Stimulated activated CD4-positive, alpha-beta T cell treated with anti-CD3 and anti-CD28 coated beads, TNF-alpha, amount 100 ng/mL, for 1 hour (primary cell): ENCODE data around the gene DCTN2.
"Not testable (repeated sequence)": the region's sequence is repeated elsewhere in the genome, so short reads cannot be mapped to it uniquely, and the experiment has no call there.

Source experiments
- DNase-seq, 3 donors: peaks; one replicate each; pipeline ENCODE4 v3.0.0-alpha.2; 2020; ENCODE audit warnings: low read depth in 3 of 3, low spot score in 1 of 3

Gene DCTN2

GRCh38 chr12:57516617-57517153, 30.3 kb downstream of the DCTN2 start:
- no peak for DNase-seq

DNA sequence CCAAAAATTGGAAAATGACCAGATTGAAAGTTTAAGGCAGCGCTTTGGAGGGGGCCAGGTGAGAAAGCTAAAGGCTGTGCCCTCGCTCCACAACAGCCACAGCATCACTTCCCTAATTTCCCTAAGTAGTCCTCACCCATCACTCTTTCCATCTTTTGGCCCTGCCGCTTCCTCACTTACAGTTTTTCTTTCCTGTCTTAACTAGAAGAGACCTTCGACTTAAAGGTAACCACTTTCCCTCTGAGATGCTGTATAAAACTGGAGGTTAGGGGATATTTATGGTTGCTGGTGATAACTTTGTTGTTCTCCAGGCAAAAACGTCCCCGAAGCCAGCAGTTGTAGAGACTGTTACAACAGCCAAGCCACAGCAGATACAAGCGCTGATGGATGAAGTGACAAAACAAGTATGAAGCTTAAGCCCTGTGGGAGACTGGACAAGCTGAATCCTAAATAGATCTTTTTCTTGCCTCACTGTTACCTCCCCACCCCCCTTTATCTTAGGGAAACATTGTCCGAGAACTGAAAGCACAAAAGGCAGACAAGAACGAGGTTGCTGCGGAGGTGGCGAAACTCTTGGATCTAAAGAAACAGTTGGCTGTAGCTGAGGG, 31.0 kb downstream of the DCTN2 start:
- DNase-seq = no peak

DNA sequence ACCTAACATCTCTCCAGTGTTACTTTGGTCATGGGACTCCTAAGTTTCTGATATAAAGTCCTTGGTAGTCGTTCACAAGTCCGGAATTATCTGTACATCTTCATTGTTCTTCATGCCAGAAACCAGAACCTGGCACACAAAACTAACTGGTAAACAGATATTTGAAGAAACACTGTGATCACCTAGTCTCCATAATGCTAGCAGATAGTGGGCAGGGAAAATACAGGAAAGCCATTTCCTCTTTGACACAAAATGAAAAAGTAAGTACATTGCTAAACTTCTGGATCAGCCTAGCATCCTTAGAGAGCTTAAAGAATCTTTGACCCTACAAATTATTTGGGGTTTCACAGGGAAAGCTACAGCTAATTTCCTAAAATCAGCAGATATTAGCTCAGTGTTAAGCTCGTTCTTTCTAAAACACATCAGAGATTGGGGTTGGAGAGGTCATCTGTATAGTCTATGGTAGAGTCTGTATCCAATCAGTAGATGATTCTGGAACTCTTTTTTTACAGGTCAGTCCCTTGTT, 31.5 kb downstream of the DCTN2 start:
- no peak for DNase-seq

DNA sequence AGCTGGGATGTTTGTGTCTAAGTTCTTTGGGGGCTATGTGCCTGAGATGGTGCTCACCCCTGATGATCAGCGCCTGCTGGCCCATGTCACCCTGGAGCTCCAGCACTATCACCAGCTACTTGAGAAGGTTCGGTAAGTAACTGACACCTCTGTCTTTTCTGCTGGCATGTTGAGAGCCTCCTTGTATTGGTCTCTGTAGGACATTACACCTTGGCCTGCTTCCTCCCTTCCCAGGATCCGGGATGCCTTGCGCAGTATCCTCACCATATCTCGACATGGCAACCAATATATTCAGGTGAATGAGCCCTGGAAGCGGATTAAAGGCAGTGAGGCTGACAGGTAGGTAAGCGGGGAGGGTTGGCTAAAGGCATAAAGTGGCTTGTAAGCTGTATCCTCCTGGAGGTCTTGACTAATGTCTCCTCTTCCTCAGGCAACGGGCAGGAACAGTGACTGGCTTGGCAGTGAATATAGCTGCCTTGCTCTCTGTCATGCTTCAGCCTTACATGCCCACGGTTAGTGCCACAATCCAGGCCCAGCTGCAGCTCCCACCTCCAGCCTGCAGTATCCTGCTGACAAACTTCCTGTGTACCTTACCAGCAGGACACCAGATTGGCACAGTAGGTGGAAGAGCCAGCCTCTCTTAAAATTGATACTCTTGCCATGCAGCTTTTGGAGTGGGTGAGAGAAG, 32.1 kb downstream of the DCTN2 start:
- no peak for DNase-seq

GRCh38 chr12:57514246-57514645, 32.7 kb downstream of the DCTN2 start:
- not testable (repeated sequence) for DNase-seq

DNA sequence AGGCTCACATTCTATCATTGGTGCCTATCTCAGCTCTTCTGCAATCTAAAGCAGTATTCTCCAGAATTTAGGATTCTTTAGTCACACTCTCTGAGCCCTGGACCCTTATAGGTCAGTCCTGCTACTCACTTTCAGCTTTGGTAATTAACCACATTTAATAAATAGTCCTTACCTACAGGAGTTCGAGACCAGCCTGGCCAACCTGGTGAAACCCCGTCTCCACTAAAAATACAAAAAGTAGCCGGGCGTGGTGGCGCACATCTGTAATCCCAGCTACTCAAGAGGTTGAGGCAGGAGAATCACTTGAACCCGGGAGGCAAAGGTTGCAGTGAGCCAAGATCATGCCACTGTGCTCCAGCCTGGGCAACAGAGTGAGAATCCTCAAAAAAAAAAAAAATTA, 33.3 kb downstream of the DCTN2 start:
- DNase-seq = not testable (repeated sequence)

DNA sequence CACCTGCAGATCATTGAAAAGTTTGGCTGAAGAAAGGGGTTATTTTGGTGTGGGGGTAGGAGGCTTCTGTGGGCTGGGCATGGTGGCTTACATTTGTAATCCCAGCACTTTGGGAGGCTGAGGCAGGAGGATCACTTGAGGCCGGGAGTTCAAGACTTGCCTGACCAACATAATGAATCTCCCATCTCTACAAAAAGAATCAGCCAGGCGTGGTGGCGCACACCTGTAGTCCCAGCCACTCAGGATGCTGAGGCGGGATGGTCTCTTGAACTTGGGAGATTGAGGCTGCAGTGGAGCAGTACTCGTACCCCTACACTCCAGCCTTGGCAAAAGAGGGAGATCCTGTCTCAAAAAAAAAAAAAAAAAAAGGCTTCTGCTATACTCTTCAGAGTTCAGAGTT, 33.7 kb downstream of the DCTN2 start:
- no peak for DNase-seq

- DNase-seq = no peak
Observed at GRCh38 chr12:57512665-57513064, 34.3 kb downstream of the DCTN2 start.

DNA sequence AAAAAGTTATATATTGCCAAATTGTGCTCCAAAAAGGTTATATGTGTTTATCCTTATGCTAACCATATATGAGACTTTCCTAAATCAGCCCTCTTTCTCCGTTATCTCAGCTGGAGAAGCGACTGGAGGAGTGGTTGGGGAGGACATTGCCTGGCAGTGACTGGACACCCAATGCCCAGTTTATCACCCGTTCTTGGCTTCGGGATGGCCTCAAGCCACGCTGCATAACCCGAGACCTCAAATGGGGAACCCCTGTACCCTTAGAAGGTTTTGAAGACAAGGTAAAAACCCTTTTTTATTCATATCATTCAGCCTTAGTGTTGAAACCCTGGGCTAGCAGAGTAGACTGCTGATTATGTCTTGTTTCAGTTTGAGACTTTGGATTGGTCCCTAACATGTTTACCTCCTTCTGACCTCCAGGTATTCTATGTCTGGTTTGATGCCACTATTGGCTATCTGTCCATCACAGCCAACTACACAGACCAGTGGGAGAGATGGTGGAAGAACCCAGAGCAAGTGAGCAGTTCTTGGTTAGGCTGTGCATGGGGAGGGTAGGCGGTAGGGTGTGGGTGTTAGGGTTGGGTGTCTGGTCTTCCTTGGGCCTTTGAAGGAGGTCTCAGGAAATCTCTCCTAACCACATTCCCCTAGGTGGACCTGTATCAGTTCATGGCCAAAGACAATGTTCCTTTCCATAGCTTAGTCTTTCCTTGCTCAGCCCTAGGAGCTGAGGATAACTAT, 35.2 kb downstream of the DCTN2 start:
- no peak for DNase-seq

- DNase-seq = no peak
Observed at GRCh38 chr12:57511161-57511560, 35.8 kb downstream of the DCTN2 start.

DNA sequence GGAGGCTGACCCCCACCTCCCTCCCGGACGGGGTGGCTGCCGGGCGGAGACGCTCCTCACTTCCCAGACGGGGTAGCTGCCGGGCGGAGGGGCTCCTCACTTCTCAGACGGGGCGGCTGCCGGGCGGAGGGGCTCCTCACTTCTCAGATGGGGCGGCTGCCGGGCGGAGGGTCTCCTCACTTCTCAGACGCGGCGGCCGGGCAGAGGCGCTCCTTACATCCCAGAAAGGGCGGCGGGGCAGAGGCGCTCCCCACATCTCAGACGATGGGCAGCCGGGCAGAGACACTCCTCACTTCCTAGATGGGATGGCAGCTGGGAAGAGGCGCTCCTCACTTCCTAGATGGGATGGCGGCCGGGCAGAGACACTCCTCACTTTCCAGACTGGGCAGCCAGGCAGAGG, 39.2 kb downstream of the DCTN2 start:
- DNase-seq = not testable (repeated sequence)

DNA sequence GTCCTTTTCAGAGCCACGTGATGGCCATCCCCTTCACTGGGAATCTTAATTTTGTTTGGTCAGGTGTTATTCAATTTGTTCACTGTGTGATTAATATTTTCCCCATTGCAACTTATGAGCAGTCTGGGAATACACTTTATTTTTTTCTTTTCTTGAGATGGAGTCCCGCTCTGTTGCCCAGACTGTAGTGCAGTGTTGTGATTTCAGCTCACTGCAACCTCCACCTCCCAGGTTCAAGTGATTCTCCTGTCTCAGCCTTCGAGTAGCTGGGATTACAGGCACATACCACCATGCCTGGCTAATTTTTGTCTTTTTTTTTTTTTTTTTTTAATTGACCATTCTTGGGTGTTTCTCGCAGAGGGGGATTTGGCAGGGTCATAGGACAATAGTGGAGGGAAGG, 40.5 kb downstream of the DCTN2 start:
- not testable (repeated sequence) for DNase-seq

- not testable (repeated sequence) for DNase-seq
Observed at GRCh38 chr12:57502311-57502969, 44.6 kb downstream of the DCTN2 start.

DNA sequence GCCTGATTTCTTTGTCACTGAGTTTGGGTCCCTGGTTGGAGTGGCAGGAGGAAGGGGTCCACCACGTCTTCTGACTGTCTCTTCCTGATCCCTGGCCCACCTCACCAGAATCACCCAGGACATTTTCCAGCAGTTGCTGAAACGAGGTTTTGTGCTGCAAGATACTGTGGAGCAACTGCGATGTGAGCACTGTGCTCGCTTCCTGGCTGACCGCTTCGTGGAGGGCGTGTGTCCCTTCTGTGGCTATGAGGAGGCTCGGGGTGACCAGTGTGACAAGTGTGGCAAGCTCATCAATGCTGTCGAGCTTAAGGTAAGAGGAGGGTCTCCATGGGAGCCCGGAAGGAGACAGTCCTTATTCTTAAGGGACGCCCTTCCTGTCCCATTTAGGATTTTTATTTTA, 46.8 kb downstream of the DCTN2 start:
- DNase-seq = no peak

DNA sequence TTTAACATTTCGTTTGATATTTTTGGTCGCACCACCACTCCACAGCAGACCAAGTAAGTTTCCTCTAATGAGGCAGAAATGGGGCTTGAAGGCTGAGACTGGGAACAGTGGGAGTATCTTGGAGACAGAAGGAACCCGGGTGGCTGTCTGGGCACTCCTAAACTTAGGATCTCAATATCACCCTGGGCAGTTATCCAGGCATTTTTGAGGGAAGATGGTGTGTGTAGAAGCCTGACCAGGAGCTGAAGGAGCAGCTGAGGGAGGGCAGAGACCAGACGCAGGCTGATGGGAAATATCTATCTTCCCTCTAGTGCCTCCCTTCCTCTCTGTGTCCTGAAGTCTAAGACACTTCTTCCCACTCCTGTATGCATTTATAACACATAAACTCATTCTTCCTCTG, 48.4 kb downstream of the DCTN2 start:
- DNase-seq = no peak

DNA sequence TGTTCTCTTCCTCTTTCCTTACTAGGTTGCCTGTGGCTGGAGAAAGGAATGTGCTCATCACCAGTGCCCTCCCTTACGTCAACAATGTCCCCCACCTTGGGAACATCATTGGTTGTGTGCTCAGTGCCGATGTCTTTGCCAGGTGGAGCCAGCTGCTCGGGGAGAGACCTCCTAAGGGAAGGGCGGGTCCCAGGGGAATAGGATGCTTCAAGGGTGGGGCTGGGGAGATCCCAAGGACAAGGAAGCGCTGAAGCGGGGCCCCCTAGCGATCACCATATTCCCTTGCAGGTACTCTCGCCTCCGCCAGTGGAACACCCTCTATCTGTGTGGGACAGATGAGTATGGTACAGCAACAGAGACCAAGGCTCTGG, 48.9 kb downstream of the DCTN2 start:
- DNase-seq = no peak

GRCh38 chr12:57497223-57498131, 49.5 kb downstream of the DCTN2 start:
- no peak for DNase-seq

DNA sequence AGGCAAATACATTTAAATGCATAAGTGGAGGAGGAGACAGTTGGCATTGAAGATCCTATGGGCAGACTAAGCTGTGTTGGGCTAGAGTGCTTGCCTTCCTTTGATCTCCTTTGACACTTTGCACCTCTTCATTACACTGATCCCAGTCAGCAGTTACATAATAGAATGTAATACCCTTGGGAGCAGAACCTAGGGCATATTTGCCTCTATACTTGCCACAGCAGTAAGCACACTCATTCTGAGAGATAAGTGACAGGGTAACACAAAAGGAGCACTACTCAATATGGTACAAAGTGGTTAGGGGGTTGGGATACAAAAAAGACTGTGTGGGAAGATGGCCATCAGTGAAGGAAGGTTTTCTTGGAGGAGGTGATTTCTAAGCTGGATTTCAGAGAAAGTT, 50.2 kb downstream of the DCTN2 start:
- no peak for DNase-seq

DNA sequence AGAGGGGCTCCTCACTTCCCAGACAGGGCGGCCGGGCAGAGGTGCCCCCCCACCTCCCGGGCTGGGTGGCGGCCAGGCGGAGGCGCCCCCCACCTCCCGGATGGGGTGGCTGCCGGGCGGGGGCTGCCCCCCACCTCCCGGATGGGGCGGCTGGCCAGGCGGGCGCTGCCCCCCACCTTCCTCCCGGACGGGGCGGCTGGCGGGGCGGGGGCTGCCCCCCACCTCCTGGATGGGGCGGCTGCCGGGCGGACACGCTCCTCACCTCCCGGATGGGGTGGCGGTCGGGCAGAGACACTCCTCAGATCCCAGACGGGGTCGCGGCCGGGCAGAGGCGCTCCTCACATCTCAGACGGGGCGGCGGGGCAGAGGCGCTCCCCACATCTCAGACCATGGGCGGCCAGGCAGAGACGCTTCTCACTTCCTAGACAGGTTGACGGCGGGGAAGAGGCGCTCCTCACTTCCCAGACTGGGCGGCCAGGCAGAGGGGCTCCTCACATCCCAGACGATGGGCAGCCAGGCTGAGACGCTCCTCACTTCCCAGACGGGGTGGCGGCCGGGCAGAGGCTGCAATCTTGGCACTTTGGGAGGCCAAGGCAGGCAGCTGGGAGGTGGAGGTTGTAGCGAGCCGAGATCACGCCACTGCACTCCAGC, 51.8 kb downstream of the DCTN2 start:
- not testable (repeated sequence) for DNase-seq
